Endodermal cell (in vitro differentiated cells): ENCODE measurements around the gene ANO3. TPM values are rescaled to one million over a fixed set of nuclear protein-coding genes. Genes with fewer than 3 reads are reported as not detected.

ENCODE experiments used
- DNase-seq: peaks from one replicate; pipeline ENCODE4 v3.0.0-alpha.2; 2017
- H3K27ac ChIP-seq: 2 replicates; pipeline ENCODE4 v1.5.1; 2013; ENCODE audit warnings: mild to moderate bottlenecking, low read depth, low read length, moderate library complexity
- H3K27me3 ChIP-seq: 2 replicates; pipeline ENCODE4 v1.6.1; 2013; ENCODE audit warnings: mild to moderate bottlenecking, low read length, moderate library complexity; ENCODE audit not compliant: insufficient read depth, control insufficient read depth, poor library complexity, severe bottlenecking
- H3K36me3 ChIP-seq: 2 replicates; pipeline ENCODE4 v1.7.0; 2013; ENCODE audit warnings: mild to moderate bottlenecking, low read length, moderate library complexity; ENCODE audit not compliant: control insufficient read depth, insufficient read depth
- H3K4me1 ChIP-seq: one replicate; pipeline ENCODE4 v1.7.0; 2013; ENCODE audit warnings: low read length; ENCODE audit not compliant: control insufficient read depth, insufficient read depth
- H3K4me3 ChIP-seq: 2 replicates; pipeline ENCODE4 v1.5.1; 2013; ENCODE audit warnings: mild to moderate bottlenecking, low read length, moderate library complexity
- H3K9ac ChIP-seq: 2 replicates; pipeline ENCODE4 v1.6.1; 2013; ENCODE audit warnings: mild to moderate bottlenecking, low read length, moderate library complexity; ENCODE audit not compliant: poor library complexity, severe bottlenecking; ENCODE audit errors: extremely low read depth
- H3K9me3 ChIP-seq: 2 replicates; pipeline ENCODE4 v1.6.1; 2013; ENCODE audit warnings: mild to moderate bottlenecking, low read length, moderate library complexity; ENCODE audit not compliant: control insufficient read depth
- H3K27ac Mint-ChIP-seq: 2 replicates; pipeline ENCODE4 v1.8.0; 2020; ENCODE audit warnings: mixed read lengths
- H3K27me3 Mint-ChIP-seq: 2 replicates; pipeline ENCODE4 v1.8.0; 2021; ENCODE audit warnings: mild to moderate bottlenecking, mixed read lengths; ENCODE audit not compliant: insufficient read depth
- H3K36me3 Mint-ChIP-seq: 2 replicates; pipeline ENCODE4 v1.8.0; 2020; ENCODE audit warnings: low read depth, mixed read lengths
- H3K4me1 Mint-ChIP-seq: 2 replicates; pipeline ENCODE4 v1.8.0; 2020; ENCODE audit warnings: mixed read lengths
- H3K4me3 Mint-ChIP-seq: 2 replicates; pipeline ENCODE4 v1.8.0; 2020; ENCODE audit warnings: mild to moderate bottlenecking, moderate library complexity, mixed read lengths
- H3K9me3 Mint-ChIP-seq: 2 replicates; pipeline ENCODE4 v1.8.0; 2020; ENCODE audit warnings: mild to moderate bottlenecking, mixed read lengths
- WGBS, 2 experiments: methylation state at CpG; one replicate each; pipeline versions ENCODE4 v1.1.5 to v1.1.7; 2013; ENCODE audit warnings: missing lambda C conversion rate in 2 of 2, mixed read lengths in 1 of 2; ENCODE audit not compliant: insufficient coverage in 1 of 2, insufficient read length in 1 of 2; 5-methylcytosine and 5-hydroxymethylcytosine counted together
- total RNA-seq, 2 donors: library from RNA; stranded (reverse); fragmentation: NEBNext Ultra II Directional in 1 of 2; extraction: Animal tissue kit (Norgen Biotek cat#: 25700) in 1 of 2; gene quantifications; 2 replicates in 1 of 2; 3 replicates in 1 of 2; pipeline ENCODE4 v1.2.1, GENCODE V29; 2021
- TF ChIP-seq, protein P1 (sequence below): fragments of 200-600 bp; sonication (generic); conservative IDR thresholded peaks from 2 replicates; pipeline ENCODE4 v1.5.0; 2021; ENCODE audit warnings: antibody characterized with exemption, mild to moderate bottlenecking

ANO3 gene
- total RNA-seq, 2 donors from 2014 or later = not detected

DNA sequence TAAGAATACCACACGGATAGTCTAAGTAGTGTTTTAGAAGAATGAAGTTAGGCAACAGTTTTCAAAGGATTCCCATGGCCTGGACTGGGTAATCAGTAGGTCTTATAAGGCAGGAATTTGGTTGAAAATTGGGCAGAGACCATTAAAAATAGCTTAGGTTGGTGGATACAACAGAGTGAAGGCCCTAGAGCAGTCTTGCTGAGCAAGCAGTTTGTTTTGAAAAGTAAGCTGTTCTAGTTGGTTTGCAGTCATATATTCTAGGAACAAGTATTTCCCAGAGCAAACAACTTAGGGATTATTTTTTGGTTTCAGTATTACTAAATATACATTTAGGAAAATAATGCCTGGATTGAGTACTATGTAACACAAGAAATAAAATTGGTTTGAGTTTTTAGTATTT, 175.3 kb downstream of the ANO3 start:
- TF ChIP-seq, protein P1, sequence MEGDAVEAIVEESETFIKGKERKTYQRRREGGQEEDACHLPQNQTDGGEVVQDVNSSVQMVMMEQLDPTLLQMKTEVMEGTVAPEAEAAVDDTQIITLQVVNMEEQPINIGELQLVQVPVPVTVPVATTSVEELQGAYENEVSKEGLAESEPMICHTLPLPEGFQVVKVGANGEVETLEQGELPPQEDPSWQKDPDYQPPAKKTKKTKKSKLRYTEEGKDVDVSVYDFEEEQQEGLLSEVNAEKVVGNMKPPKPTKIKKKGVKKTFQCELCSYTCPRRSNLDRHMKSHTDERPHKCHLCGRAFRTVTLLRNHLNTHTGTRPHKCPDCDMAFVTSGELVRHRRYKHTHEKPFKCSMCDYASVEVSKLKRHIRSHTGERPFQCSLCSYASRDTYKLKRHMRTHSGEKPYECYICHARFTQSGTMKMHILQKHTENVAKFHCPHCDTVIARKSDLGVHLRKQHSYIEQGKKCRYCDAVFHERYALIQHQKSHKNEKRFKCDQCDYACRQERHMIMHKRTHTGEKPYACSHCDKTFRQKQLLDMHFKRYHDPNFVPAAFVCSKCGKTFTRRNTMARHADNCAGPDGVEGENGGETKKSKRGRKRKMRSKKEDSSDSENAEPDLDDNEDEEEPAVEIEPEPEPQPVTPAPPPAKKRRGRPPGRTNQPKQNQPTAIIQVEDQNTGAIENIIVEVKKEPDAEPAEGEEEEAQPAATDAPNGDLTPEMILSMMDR = no peak
- Histone ChIP-seq H3K9me3 (no peaks in the 10 kb centered on the region), H3K4me1 (no peaks in the 10 kb centered on the region), H3K9ac (no peak overlapping the region), H3K4me3 (no peak overlapping the region), H3K27ac (no peak overlapping the region), H3K36me3 (no peaks in the 10 kb centered on the region), H3K27me3 (peaks cover 15% of the 10 kb centered on the region)
- no peak overlapping the region for H3K27ac Mint-ChIP-seq
- no peak for DNase-seq
- H3K4me3 Mint-ChIP-seq = no peak overlapping the region
- 0% methylated on average over 1 of the region's 1 CpG; no CpG with 5 or more reads in 1 of the 2 experiments for WGBS, 2 experiments
- peaks cover 5% of the 10 kb centered on the region for H3K27me3 Mint-ChIP-seq
- H3K36me3 Mint-ChIP-seq = no peaks in the 10 kb centered on the region
- H3K4me1 Mint-ChIP-seq = peaks cover 10% of the 10 kb centered on the region
- no peaks in the 10 kb centered on the region for H3K9me3 Mint-ChIP-seq

DNA sequence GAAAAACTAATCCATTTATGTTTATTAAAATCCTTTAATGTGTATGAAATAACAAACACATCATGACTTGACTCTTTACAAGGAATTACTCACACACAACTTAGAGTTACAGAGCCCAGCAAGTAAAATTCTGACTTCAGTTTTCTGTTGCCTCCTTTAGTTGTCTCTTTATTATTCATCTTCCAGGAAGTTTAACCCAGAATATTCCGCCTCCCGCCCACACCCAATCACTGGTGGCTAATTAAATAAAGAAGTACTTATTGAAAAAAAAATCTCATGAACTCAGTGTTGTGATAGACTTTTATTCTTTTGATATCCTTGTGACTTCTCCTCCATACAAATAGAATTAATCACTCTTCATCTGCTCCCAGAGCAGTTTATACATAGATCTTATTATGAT, 178.2 kb downstream of the ANO3 start:
- Histone ChIP-seq H3K27ac (no peak overlapping the region), H3K4me1 (no peaks in the 10 kb centered on the region), H3K27me3 (peaks cover 44% of the 10 kb centered on the region), H3K9me3 (no peaks in the 10 kb centered on the region), H3K4me3 (no peak overlapping the region), H3K36me3 (no peaks in the 10 kb centered on the region), H3K9ac (no peak overlapping the region)
- Mint-ChIP-seq H3K36me3 (no peaks in the 10 kb centered on the region), H3K4me3 (no peak overlapping the region), H3K9me3 (no peaks in the 10 kb centered on the region), H3K27me3 (peaks cover 21% of the 10 kb centered on the region), H3K27ac (no peak overlapping the region), H3K4me1 (peaks cover 10% of the 10 kb centered on the region)
- WGBS, 2 experiments = no CpG with 5 or more reads among the region's 2 CpGs
- TF ChIP-seq, protein P1 = no peak
- no peak for DNase-seq

DNA sequence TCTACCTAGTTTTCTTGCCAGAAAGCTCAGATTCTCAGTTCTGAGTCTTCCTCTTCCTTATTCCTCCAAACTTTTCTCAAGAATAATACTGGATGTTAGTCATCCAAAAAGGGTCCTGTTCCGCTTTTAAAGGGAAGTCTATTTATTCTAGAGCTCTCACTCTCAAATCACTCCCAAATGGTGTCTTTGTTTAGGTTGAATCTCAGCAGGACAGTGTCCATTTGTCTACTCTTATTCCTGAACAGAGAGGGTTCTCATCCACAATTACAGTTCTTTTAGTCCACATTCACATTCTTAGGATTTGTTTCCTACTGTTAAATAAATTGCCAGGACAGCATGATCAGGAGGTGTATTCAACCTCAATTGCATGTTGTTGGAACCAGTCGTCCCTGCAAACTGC, 178.8 kb downstream of the ANO3 start:
- no peak overlapping the region for H3K27ac ChIP-seq
- WGBS, 2 experiments = 88 to 90% methylated on average over 1 to 2 of the region's 2 CpGs
- TF ChIP-seq, protein P1 = no peak
- Mint-ChIP-seq H3K27me3 (peaks cover 21% of the 10 kb centered on the region), H3K27ac (no peak overlapping the region), H3K4me1 (peaks cover 10% of the 10 kb centered on the region), H3K4me3 (no peak overlapping the region), H3K36me3 (no peaks in the 10 kb centered on the region), H3K9me3 (no peaks in the 10 kb centered on the region)
- H3K36me3 ChIP-seq = no peaks in the 10 kb centered on the region
- DNase-seq = no peak
- H3K27me3 ChIP-seq = peaks cover 45% of the 10 kb centered on the region
- no peaks in the 10 kb centered on the region for H3K4me1 ChIP-seq
- no peak overlapping the region for H3K4me3 ChIP-seq
- H3K9me3 ChIP-seq = no peaks in the 10 kb centered on the region
- no peak overlapping the region for H3K9ac ChIP-seq
